Omental fat pad (tissue), 4 donors: ENCODE results near the gene GLIPR1. TPM values are rescaled to one million over a fixed set of nuclear protein-coding genes. Genes with fewer than 3 reads are reported as not detected.

ENCODE experiments used
- ATAC-seq: fragments of 150-250 bp; one replicate; pipeline ENCODE4 v1.9.1; 2016; ENCODE audit warnings: mild to moderate bottlenecking, moderate library complexity; ENCODE audit not compliant: low FRiP score
- DNase-seq: peaks from one replicate; pipeline ENCODE4 v3.0.0-alpha.2; 2019; ENCODE audit warnings: low spot score
- total RNA-seq, 4 donors: library from RNA; depleted of rRNA; stranded (reverse); fragments of >200 nt; gene quantifications; one replicate each; pipeline ENCODE4 v1.1.0, GENCODE V29; 2016
- TF ChIP-seq, protein P1 (sequence below), 3 donors: fragments of 450-650 bp; IDR thresholded peaks; one replicate each; pipeline ENCODE4 v1.5.1; 2016 to 2017; ENCODE audit warnings: antibody characterized with exemption in 3 of 3, mild to moderate bottlenecking in 3 of 3, moderate library complexity in 2 of 3

Gene GLIPR1
- total RNA-seq, 4 donors from 2014 or later: 25.0 to 39.3 (median 32.8) TPM

DNA sequence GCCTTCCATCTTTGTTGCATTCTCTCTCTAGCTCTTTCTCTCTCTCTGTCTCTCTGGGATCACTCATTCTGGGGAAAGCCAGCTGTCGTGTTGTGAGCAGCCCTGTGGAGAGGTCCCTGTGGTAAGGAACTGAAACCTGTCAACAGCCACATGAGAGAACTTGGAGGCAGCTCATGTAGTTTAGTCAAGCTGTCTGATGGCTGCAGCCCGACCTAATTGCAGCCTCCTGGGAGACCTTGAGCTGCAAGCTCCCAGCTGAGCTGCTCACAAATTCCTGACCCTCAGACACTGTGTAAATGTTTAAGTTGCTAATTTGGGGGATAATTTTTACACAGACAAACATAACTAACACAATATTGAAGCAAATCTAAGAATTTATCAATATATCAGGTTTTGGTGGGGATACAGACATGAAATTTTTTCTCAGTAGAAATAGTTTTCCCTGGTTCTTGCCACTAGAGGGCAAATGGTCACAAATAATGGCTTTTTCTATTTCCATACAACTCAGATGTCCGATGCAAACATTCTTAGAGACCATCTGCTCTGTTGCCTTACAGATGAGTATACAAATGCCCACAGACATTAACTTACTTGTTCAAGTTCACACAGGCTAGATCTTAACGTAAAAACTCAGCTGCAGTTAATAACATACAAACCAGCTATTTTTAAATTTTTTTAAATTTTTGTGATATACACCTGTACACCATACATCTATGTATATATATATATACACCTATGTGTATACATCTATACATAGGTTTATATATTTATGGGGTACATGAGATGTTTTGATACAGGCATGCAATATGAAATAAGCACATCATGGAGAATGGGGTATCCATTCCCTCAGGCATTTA, 46.3 kb downstream of the GLIPR1 start:
- ATAC-seq (no peak), DNase-seq (no peak)
- TF ChIP-seq, protein P1, sequence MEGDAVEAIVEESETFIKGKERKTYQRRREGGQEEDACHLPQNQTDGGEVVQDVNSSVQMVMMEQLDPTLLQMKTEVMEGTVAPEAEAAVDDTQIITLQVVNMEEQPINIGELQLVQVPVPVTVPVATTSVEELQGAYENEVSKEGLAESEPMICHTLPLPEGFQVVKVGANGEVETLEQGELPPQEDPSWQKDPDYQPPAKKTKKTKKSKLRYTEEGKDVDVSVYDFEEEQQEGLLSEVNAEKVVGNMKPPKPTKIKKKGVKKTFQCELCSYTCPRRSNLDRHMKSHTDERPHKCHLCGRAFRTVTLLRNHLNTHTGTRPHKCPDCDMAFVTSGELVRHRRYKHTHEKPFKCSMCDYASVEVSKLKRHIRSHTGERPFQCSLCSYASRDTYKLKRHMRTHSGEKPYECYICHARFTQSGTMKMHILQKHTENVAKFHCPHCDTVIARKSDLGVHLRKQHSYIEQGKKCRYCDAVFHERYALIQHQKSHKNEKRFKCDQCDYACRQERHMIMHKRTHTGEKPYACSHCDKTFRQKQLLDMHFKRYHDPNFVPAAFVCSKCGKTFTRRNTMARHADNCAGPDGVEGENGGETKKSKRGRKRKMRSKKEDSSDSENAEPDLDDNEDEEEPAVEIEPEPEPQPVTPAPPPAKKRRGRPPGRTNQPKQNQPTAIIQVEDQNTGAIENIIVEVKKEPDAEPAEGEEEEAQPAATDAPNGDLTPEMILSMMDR (IDR thresholded peaks at IDR 0.05): no peak

DNA sequence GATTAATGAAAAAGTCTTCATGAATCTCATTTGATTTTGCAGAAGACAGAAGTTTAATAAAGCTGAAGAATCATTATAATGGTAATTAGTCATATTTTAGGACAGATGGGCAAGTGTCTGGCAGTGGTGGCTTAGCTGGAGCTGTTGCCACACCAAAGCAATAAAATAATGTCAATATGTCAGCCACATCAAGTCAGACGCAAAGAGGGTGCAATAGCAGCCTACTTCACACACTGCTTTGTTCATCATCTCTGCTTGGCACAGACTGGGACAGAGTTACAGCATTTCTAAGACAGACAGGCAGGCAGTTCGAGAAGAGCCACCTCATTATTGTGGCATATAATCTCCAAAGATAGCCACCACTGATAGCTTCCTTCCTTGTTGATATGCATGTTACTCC, 47.7 kb downstream of the GLIPR1 start:
- TF ChIP-seq, protein P1 (IDR thresholded peaks at IDR 0.05): no peak
- no peak for ATAC-seq

DNA sequence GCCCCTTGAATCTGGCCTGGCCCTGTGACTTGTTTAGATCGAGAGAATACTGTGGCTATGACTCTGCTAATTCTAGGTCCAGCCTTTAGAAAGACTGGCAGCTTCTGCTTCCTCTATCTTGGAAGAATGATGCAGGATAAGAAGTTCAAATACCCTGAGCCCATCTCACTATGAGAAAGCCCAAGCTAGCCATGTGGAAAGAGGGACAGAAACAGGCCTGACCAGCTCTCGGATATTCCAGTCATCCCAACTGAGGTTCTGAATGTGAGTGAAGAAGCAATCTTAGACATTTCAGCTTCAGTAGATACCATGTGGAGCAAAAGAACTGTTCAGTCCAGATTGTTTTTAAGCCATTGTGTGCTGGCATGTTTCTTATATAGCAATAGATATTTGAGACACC, 48.1 kb downstream of the GLIPR1 start:
- TF ChIP-seq, protein P1 (IDR thresholded peaks at IDR 0.05): no peak
- DNase-seq (no peak), ATAC-seq (no peak)

More for the DNA sequence above, 47.7 kb downstream of the GLIPR1 start:
- DNase-seq: no peak

DNA sequence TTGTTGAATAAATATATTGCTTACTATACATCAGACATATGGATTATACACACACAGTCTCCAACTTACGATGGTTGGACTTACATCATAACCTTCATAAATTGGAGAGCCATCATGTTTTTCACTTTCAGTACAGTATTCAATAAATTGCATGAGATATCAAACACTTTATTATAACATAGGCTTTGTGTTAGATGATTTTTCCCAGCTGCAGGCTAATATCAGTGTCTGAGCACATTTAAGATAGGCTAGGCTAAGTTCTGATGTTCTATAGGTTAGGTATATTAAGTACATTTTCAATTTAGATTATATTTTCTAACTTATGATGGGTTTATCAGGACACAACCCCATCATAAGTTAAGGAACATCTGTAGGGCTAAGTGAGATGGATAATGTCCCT, 48.8 kb downstream of the GLIPR1 start:
- DNase-seq (no peak), ATAC-seq (no peak)
- TF ChIP-seq, protein P1 (IDR thresholded peaks at IDR 0.05): no peak

DNA sequence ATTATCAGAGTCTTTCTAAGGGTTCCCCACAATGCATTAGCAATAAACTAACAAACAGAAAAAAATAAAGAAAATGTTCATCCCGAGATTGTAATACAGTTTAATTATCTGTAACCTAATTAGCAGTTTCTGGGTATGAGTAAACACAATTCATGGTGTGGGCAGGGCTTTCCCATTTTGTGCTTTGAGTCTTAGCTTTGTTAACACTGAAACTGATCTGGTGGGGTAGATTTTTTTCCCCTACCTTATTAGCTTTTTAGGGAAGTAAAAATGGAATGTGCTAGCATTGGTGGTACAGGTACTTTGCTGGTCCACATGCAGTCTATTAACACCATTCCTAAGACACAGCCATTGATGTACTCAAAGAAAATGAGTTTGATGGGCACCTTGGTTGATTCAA, 49.3 kb downstream of the GLIPR1 start:
- DNase-seq: no peak
- ATAC-seq: no peak
- TF ChIP-seq, protein P1 (IDR thresholded peaks at IDR 0.05): no peak

DNA sequence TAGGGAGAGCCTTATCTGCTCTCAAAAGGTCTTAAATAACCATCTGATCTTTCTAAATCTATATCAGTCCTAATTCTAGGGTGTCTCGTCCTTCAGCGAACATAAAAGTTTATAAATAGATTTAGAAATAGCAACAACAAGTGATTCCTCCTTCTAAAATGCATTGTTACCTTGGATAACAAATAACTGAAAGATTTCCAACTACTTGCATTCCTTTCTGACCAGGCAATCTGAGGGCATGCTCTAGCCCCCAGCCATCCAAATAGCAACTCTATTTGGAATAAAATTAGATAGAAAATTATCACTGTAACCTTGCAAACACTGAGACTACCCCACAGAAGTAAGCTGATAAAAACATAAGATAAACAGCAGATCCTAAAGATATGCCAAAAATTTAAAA, 52.7 kb downstream of the GLIPR1 start:
- DNase-seq: no peak
- ATAC-seq: no peak
- TF ChIP-seq, protein P1 (IDR thresholded peaks at IDR 0.05): no peak

DNA sequence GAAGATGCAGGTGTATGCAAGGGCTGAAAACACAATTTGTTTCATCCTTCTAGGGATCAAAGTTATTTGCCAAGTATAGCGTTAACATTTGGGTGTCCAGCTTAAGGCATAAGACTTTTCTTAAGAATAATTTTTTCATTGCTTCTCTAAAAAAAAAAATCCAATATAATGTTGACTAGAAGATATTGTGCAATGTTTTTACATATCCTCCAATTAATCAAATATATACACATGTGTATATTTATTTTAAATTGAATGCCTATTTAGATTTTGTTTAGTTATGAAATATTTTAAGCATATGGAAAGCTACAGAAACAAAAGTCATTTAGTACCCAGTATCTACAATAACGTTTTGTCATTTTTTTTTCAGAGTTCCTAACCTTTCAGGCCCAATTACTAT, 59.3 kb downstream of the GLIPR1 start:
- no peak for ATAC-seq
- no peak for DNase-seq
- TF ChIP-seq, protein P1 (IDR thresholded peaks at IDR 0.05): no peak
